RWPE1 (cell line): ENCODE data around the gene CCDC178.
"Not testable (repeated sequence)": the region's sequence is repeated elsewhere in the genome, so short reads cannot be mapped to it uniquely, and the experiment has no call there.

Experiments
- CTCF ChIA-PET: fragments of 350-600 bp; sonication (Branson Sonifier 250); formaldehyde crosslinking; extraction: SDS; loops from one replicate; lab custom pipeline; 2021; lab: Yijun Ruan, JAX
- POLR2A ChIA-PET: fragments of 400-600 bp; formaldehyde crosslinking; extraction: SDS; loops from one replicate; lab custom pipeline; 2020; ENCODE audit warnings: antibody characterized with exemption; ENCODE audit not compliant: low non-redundant PET; lab: Yijun Ruan, JAX
- DNase-seq: peaks from one replicate; pipeline ENCODE4 v3.0.0; 2012; ENCODE audit warnings: low spot score
- H3K27ac ChIP-seq: fragments of 450-650 bp; 2 replicates; pipeline ENCODE4 v1.5.1; 2017
- TF ChIP-seq, protein P1 (sequence below): fragments of 450-650 bp; conservative IDR thresholded peaks from 2 replicates; pipeline ENCODE4 v1.5.1; 2017; ENCODE audit warnings: low read depth, mild to moderate bottlenecking

The CCDC178 gene

DNA sequence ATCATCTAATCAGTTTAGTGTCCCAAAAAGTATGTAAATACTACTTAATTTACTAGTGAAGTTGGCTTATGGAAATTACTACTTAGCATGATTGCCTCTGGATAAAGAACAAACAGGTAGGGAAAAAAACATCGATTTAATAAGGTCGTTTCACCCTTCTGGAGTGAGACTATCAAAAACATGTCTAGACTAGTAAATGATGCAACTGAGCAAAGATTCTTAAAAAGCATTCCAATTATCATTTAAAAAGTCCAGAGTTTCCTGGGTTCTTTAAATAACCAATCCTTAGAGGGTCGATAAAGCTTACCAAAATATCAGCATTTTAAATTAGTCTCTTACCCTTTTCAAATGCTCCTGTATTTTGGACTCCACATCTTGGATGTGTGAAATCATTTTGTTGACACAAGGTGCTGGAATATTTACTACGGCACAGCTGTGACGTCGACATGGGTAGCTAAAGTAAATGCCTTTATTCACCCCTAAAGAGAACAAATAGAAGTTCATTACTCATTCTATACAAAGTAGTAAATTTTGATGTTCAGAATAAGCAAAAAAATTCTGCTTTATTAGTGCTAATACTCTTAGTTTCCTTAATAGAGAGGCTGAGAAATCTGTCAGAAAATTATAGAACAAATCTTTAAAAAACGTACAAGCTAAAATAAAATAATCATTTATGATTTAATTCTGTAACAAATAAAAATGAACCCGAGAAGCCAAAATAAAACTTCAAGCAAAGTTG lies 70.6 kb downstream of the CCDC178 start:
- ChIA-PET CTCF (interaction anchor here (0.6 kb wide), 1 partner anchor 451 kb away, joined by 4 read pairs; no protein-coding TSS in a partner anchor), POLR2A (no interaction called here)
- TF ChIP-seq, protein P1, sequence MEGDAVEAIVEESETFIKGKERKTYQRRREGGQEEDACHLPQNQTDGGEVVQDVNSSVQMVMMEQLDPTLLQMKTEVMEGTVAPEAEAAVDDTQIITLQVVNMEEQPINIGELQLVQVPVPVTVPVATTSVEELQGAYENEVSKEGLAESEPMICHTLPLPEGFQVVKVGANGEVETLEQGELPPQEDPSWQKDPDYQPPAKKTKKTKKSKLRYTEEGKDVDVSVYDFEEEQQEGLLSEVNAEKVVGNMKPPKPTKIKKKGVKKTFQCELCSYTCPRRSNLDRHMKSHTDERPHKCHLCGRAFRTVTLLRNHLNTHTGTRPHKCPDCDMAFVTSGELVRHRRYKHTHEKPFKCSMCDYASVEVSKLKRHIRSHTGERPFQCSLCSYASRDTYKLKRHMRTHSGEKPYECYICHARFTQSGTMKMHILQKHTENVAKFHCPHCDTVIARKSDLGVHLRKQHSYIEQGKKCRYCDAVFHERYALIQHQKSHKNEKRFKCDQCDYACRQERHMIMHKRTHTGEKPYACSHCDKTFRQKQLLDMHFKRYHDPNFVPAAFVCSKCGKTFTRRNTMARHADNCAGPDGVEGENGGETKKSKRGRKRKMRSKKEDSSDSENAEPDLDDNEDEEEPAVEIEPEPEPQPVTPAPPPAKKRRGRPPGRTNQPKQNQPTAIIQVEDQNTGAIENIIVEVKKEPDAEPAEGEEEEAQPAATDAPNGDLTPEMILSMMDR: no peak
- no peak overlapping the region for H3K27ac ChIP-seq
- DNase-seq: peak; percentile 1

DNA sequence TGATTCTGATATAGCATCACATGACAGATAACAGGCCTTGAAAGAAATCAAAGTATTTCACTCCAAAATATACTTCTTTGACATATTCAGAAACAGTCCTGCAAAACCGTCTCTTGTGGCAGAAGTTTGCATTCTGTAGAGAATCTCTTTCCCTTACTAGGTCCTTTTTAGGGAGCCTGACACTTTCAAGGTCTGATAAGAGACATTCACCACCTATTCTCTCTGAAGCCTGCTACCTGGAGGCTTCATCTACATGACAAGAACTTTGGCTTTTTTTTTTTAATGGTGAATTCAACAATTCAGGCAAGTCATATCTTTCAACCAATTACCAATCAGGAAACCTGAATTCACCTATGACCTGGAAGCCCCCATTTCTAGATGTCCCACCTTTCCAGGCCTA lies 83.8 kb downstream of the CCDC178 start:
- ChIA-PET CTCF (no interaction called here), POLR2A (no interaction called here)
- H3K27ac ChIP-seq: no peak overlapping the region
- DNase-seq: no peak
- TF ChIP-seq, protein P1: no peak

DNA sequence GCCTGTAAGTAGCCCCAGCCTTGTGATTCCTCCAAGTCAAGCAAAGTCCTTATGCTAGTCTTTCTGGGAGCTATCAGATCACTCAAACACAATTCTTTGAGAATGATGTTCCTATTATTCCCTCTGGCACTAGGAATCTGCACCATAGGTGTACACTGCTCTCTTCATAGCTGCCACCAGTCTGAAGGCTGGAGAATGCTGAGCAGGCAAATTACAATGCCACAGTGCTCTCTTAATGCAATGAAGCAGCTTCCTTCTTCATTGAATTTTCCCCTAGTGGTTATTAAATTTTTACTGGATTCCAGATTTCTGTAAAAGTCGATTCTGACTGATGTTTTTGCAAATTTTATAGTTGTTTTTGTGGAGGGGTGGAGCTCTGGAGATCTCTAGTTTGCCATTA lies 84.8 kb downstream of the CCDC178 start:
- ChIA-PET CTCF (no interaction called here), POLR2A (no interaction called here)
- H3K27ac ChIP-seq: no peak overlapping the region
- no peak for DNase-seq
- TF ChIP-seq, protein P1: no peak

DNA sequence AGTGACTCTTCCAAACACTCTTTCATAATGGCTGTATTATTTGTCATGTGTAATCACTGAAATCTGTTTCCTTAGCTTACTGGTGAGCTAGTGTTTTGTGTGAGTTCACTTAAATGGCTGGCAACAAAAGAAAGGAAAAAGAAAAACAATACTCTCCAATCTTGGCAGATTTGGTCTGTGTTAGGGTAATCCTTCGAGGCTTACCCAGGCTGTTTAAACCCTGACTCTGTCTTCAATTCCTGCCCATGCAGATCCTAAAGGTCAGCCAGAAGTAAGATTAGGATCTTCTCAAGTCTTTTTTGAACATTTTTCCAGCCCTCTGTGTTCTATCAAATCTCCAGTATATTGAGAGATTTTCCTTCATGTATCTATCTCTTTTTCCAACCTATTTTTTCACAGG lies 85.3 kb downstream of the CCDC178 start:
- CTCF ChIA-PET: interaction anchor here (0.5 kb wide), 1 partner anchor 79 kb away, joined by 3 read pairs; no protein-coding TSS in a partner anchor
- POLR2A ChIA-PET: no interaction called here
- H3K27ac ChIP-seq: no peak overlapping the region
- TF ChIP-seq, protein P1: no peak
- DNase-seq: no peak

DNA sequence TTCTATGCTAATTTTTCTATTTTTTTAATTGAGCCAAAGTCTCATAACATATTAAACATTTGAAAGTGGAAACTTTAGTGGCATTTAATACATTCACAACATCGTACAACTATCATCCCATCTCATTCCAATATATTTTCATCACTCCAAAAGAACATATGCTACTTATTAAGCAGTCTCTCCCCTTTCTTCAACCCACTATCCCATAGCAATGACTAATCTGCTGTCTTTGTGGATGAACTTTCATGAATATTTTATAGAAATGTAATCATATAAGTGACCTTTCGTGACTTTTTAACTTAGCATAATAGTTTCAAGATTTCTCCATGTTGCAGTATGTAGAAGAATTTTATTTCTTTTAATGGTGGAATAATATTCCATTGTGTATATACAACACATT lies 90.3 kb downstream of the CCDC178 start:
- DNase-seq: no peak
- ChIA-PET CTCF (no interaction called here), POLR2A (no interaction called here)
- TF ChIP-seq, protein P1: no peak
- no peak overlapping the region for H3K27ac ChIP-seq

DNA sequence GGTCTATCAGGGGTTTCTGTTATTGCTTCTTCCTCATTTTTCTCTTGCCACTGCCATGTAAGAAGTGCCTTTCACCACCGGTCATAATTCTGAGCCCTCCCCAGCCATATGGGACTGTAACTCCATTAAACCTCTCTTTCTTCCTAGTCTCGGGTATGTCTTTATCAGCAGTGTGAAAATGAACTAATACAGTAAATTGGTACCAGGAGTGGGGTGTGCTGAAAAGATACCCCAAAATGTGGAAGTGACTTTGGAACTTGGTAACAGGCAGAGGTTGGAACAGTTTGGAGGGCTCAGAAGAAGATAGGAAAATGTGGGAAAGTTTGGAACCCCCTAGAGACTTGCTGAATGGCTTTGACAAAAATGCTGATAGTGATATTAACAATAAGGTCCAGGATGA lies 100.8 kb downstream of the CCDC178 start:
- DNase-seq, H3K27ac ChIP-seq, POLR2A ChIA-PET: not testable (repeated sequence)
- CTCF ChIA-PET: interaction anchor here (0.6 kb wide), 1 partner anchor 441 kb away, joined by 3 read pairs; no protein-coding TSS in a partner anchor

DNA sequence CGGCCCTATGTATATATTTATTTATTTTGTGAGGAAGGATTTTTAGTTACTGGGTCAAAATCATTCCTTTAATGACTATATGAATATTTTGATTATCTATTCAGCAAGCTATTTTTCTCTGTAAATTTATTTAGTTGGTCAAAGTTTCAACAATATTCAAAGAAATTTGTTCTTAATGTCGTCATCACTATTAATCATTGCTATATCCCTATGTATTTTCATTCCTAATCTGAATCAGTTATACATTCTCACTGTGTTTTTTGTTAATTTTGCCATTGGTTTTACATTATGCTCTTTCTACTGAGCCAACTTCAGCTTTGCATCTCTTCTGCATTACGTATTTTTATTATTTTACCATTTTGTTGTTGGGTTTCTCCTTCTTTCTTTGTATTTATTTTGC lies 105.7 kb downstream of the CCDC178 start:
- TF ChIP-seq, protein P1: no peak
- no peak overlapping the region for H3K27ac ChIP-seq
- ChIA-PET CTCF (no interaction called here), POLR2A (no interaction called here)
- no peak for DNase-seq
